Activated CD4-positive, alpha-beta T cell treated with anti-CD3 and anti-CD28 coated beads, Interleukin-2, Interleukin-4, amounts not matched to agents 100 ng/mL and 50 ng/mL, durations not matched to agents 16 hours and 8 hours (primary cell): ENCODE data around the gene IQSEC1.

Experiments used
- DNase-seq: peaks from one replicate; pipeline ENCODE4 v3.0.0-alpha.2; 2020; ENCODE audit warnings: low spot score

The IQSEC1 gene

DNA sequence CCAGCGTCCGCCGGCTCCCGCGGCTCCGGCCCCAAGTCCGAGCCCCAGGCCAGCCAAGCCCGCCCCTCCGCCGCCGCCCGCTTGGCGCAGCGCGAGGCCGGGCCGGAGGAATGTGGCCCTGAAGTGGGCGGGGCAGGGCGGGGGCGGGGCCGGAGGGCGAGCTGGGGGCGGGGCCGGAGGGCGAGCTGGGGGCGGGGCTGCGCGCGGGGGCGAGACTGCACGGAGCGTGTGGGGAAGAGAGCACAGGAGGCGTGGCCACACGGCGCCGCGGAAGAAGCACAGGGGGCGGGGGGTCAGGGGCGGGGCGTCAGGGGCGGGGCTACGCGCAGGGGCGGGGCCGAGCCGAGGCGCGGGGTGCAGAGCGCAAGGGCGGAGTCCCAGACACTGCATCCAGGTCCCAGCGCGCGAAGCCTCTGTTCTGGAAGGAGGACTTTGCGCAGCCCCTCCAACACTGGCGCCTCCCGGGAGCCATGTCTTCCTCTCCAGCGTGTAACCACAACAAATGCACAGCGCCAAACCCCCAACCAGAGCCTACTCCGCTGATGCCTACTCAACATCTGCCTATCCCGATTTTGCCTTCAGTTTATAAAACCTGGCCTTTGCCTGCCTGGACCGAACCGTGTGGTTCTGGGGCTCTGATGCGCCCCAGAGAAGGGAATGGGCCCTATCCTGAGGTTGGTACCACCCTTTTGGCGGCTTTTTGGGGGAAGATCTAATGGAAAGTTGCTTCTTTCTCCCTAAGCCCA is 105.5 kb downstream of the IQSEC1 start:
- peak; percentile 90 for DNase-seq

DNA sequence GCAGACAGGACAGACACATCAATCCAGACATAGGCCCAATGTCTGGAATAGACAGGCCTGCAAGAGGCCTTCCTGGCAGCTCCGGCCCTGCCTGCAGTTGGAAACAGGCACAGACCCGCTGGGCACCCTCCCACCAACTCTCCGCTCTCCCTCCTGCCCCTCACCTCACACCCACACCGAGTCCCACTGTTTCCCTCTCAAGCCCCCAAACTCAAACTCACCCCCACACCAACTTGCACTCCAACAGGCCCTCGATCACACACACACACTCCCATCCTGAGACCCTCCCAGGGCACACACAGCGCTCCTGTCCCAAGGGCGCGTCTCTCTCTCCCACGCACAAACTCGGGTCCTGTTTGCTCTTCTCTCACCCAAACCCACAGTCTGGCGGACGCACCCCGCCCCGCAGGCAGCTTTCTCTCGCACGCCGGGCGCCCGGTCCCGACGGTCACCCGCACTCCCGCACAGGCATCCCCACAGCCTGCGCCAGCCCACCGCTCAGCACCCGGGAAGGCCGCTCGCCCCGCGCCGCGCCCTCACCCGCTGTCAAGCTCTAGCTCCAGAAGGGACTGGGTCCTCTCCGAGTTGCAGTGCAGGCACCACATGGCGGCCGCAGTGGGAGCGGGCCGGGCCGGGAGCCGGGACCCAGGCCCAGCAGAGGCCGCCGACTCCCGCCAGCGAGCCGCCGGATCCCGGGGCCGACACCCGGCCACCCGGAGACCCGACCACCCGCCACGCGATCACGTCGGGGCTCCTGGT is 106.2 kb downstream of the IQSEC1 start:
- DNase-seq: no peak

DNA sequence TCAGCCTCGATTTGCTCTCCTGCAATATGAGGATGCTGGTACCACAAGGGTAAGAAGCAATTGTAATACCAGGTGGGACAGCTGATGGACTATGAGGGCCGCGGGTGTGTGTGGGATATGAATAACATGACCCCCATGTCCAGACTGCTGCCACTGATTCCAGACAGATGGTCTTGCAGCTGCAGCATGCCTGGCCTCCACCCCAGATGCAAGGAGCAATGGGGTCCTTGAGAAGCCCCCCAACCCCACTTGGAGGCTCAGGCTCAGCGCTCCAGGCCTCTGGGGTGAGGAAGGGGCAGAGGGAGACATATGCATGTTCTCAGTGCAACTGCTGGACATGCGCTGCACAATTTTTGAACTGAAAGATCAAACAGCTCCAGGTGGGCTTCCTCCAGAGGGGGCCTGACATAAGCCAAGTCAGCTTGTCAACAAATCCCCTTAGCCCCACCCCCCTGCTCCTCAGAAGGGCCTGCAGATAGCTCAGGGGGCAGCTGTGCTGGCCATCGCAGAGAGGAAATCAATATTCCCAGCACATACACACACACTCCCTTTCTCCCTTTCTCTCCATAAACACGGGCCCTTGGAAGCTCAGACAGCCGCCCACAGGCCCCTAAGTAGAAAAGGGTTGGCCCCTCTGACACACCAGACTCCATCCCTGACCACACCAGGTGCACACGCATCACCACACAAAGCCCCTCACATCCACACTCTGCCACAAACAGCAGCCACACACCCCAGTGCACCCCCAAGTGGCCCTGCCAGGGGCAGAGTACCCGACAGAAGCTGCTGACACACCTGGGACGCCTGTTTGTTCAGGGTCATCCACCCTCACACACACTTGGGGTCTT is 107.0 kb downstream of the IQSEC1 start:
- DNase-seq: no peak

DNA sequence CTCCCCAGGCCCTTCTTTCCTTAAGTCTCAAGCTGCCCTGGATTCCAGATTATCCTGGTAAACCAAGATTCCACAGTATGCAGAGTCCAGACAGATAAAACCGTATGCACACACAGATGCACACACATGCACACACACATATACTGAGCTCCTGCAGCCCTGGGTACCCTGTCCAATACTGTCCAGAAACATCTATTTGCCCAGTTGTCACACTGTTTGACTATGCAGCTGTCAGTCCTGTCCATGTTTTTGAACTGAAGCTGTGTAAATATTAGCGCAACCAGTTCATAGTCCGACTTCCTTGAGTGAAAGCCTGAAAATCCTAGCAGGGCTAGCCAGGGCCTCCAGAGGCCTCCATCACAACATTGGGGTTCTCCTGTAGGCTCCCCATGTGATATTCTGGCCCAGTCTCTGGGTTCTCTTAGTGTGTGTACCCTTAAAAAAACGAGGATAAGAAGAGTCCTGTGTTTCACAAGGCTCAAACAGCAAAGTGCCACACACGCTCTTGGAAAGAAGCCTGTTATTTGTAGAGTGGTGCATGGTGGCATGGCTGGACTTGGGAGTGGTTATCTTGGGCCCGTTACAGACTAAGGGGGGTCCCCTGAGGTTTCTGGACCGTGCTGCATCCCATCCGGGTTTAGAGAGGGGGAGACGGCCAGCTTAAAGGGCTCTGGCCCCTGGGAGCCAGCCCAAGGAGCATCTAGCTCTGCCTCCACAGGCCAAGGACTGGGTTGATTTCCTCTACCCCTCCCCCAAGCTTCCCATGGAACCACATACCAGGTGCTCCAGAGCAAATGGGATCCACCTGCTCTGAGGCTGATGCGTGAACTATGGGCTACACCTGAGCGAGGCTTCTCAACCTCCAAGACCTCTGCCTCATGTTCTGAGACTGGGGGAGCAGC is 108.3 kb downstream of the IQSEC1 start:
- DNase-seq: no peak

DNA sequence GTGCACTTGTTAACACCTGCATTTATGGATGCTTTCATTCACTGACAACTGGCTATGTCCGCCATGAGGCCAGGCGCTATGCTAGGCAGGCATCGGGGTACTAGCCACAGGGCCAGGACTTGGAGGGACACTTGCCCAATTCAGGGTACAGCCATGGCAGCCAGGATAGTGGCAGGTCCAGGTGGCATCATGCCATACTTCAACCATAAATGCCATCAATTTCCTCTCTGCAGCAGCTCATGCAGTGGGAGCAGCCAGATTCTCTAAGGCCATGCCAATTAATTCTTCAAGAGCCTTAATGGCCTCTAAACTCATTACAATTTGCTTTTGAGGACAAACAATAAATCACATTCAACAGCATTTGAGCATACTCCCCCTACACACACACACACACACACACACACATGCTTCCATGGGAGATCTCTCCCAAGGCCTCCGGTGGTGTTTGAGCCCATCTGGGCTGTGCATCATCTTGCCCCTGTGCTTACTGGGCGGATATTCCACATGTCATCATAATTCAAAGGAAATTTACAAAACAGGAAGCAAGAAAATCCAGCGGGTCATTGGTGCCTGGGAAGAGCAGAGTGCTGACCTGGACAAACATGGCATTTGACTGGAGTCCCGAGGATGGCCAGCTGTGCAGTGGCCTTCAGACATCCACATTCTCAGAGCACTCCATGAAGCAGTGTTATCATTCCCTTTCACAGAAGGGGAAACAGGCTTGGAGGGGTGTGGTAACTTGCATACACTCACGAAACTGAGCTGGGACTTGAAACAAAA is 109.1 kb downstream of the IQSEC1 start:
- no peak for DNase-seq

DNA sequence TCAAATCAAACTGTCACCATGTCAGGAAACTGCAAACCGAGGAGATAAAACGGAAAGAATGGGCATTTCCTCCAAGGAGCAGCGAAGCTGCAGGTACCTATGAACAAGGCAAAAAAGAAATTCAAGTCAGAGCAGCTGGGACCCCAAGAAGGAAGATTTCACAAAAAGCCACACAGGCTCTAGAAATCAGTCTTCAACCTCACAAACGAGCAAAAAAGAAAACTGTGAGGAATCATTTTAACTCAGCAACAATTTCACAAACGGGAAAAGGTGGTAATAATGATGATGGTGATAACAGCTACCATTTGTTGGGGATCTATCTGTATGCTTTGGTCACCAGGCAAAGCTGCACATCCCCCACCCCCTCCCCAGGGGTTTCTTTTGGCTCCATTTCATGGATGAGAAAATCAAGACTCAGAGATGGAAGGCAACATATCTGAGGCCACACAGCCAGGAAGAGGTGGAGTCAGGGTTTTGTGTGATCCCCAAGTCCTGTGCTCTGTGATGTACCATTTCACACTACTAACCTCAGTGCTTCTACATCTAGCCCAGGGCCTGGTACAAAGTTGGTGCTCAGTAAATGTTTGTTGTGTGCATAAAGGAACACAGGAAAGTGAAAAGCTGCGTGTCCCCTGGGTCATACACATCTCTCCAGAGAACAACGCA is 109.9 kb downstream of the IQSEC1 start:
- peak; percentile 78 for DNase-seq

DNA sequence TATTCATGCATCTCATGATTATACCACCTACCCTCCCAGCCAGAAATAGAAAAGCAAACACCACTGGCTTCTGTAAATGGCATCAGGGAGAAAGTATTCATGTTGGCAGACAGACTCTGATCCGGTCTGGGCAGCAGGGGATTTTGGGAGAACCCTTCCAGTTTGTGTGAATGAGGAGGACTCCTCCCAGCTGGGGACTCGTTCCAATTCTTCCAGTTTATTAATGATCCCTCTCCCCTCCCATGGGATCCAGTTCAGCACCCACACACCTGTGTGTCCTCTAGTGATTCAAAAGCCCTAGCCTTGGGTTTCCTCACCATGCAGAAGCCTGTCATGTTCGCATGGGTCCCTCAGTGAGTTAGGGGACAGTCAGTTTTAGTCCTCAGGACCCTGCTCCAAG is 110.9 kb downstream of the IQSEC1 start:
- DNase-seq: no peak

DNA sequence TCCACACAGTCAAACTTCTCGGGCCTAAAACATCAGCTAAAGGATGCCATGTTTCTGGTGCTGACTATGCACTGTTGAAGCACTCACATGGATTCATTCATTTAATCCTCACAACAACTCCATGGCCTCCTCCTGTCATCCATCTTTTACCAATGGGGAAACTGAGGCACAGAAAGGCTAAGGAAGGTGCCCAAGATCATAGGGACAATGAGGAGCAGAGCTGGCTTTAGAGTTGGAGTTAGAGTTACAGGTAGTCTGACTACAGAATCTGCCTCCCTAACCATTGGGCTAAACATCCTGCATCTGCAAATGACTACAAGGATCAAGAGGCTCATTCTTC is 111.6 kb downstream of the IQSEC1 start:
- no peak for DNase-seq

DNA sequence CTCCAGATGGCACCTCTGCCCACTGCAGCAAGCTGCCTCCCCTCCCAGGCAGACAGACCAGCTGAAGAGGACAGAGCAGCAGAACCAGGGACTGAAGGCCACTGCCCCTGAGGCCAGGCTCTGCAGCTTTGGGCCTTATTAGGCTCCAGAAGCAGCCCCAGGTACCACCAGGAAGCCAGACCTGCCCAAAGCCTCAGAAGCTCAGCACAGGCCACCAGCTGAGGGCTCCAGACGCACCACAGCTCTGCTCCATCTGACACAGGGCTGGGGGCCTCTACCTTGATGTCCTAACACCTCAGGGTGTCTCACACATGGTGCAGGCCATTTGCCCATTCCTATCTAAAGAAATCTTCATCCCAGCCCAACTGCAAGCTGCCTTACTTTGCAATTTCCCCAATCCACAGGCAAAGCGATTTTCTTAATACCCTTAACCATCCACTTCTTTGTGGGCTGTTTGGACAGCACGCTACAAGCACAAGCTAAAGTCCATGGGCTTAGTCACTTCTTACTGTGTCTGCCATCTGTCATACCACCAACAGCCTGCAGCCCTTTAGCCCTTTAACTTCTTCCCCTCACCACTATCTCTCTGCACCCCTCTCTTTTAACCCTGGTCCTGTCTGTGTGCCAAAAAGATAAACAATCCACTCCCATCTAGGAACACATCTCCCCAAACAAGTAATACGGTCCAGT is 112.1 kb downstream of the IQSEC1 start:
- DNase-seq: no peak

DNA sequence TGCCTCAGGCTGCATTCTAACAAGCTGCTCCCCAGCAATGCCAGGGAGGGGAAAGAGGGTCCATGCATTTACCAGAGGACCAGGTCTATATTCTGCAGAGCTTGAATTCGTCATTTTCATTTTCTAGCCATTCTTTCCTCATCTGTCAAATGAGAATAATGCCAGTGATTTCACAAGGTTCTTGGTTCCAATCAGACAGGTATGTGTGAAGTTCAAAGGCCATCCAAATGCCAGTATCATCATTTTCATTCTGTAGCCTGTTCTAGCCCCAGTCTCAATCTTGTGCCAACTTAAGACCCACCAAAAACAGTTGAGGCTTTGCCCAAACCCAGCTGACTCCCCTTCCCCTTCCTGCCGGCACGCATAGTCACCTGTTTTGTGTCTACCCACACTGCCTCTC is 112.7 kb downstream of the IQSEC1 start:
- DNase-seq: no peak

DNA sequence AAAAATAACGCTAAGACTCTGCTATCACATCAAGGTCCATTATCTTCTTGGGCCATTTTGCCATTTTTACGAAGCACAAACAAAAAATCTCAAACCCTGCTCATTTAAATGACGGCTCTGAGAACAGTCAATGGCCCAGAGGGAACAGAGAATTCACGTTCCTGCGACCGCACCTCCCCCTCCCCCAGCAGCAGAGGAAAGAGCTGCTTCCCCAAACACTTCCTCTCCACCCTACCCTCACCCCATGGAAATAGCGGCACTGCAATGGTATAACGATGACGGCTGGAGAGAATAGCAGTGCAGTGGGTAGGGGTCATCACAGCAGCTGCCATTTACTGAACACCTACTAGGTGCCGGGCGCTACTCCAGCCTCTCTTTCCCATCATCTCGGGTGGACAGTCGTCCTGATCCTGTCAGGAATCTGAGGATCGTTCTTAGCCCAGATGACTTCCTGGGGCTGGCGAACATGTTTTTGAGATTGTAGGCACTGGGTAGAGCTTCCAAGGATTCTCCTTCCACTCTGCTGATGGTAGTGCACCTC is 113.3 kb downstream of the IQSEC1 start:
- DNase-seq: no peak

DNA sequence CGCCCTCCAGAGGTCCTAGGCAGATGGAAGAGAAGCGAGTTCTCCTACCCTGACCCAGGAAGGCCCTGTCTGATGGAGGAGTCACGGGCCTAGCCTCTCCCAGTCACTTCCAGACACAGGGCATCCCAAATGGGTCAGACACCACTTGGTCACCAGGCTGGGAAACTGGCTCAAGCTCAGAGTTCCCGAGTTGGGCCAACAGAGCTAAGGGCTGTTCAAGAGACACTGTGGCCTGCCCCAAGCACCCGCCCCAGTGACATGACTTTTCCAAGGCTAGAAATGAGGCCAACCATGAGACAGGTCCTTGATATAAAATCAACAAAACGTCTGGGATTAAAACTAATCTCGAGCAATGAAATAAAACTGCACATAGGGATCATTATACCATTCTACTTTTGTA is 113.8 kb downstream of the IQSEC1 start:
- no peak for DNase-seq

DNA sequence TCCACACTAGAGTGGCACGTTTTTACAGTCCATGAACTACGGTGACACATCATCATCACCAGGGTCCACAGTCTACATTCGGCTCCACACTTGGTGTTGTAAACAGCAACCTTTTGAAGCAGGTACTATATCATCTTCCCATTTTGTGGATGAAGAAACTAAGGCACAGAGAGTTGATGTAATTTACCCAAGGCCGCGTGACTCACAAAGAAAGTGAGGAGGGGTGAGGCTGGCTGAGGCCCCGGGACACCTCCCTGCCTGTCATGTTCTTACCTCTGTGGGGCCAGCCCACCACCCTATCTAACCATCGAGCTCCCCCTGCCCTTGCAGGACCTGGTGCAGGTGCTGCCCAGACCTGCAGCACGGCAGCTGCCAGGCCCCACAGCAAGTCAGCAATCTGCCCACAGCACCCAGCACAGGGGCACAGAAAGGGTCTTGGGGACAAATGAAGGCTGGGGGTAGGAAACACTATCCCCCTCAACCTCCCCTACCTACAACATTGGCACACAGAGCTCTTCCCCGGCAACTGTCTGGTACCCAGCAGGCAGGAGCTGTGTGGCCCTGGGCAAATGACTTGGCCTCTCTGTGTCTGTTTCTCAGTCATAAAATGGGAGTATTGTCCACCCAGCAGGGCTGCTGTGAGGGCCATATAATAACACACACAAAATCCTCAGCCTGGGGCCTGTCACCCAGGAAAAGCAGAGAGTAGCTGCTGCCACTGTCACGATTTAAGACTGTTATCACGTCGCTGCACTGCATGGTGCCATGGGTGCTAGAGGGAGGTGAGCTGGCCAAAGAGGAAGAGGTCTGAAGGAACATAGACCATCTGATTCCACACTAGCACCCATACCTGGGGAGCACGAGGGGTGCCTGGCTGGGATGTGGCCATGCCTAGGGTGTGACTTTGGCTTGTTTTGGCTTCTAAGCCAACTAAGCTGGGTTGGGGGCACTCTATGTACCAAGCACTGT is 115.1 kb downstream of the IQSEC1 start:
- DNase-seq: no peak

DNA sequence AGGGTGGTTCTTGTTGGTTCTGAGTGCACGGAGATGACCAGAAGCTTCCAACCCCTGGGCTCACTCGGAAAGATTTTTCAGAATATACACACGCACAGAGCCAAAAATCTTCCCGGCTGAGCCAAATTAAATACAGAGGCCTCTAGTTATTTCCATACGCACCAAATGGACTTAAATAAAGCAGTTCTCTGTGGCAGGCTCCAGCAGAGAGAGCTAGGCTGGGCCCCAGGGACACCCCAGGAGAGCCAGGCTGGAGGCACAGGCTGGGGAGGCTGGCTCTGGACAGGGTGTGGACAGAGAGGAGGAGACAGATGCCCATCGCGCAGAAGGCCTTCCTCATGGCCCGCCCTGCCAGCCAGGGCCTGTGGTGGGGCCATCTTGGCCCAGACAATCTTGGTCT is 115.9 kb downstream of the IQSEC1 start:
- DNase-seq: no peak

DNA sequence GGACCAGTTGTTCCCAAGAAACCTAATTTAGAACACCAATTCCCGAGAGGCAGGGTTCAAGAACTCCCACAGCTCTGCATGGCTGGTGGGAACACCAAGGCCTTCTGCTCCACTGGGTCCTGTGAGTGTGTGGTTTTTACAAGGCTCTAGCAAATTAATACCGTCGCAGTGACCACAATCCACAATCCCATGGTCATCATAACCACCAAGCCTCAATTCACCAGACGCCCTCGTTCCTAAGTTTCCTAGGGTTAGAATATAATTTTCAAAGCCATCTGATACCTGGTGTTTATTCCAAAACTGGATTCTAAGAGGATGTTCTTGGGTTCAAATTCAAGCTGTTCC is 116.9 kb downstream of the IQSEC1 start:
- no peak for DNase-seq

DNA sequence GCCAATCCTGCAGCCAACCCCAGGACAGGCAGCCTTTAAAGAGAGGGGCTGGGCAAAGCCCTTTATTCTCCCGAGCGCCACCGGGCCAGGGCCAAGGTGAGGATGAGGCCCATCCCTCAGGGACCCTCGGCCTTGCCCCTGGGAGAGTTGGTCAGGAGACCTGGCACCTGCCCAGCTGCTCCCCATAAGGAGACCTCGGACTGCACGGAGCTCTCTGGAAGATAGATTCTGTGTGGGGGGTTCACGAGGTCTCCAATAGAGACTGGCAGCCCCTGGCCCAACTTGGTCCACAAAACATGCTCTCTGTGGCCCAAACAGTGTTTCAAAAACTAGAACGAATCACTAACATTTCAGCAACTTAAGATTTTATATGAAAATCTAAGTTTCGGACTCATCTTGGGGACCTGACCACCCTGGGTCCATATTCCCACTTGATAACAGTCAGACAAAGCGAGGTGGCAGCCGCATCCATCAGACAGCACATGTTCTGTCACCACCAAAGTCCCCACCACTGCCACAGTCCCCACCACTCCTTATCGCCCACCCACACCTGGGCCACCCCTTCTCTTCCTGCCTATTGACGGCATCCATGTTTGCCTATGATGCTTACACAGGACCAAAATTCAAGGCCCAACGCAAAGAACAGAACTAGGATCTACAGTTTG is 117.4 kb downstream of the IQSEC1 start:
- no peak for DNase-seq

DNA sequence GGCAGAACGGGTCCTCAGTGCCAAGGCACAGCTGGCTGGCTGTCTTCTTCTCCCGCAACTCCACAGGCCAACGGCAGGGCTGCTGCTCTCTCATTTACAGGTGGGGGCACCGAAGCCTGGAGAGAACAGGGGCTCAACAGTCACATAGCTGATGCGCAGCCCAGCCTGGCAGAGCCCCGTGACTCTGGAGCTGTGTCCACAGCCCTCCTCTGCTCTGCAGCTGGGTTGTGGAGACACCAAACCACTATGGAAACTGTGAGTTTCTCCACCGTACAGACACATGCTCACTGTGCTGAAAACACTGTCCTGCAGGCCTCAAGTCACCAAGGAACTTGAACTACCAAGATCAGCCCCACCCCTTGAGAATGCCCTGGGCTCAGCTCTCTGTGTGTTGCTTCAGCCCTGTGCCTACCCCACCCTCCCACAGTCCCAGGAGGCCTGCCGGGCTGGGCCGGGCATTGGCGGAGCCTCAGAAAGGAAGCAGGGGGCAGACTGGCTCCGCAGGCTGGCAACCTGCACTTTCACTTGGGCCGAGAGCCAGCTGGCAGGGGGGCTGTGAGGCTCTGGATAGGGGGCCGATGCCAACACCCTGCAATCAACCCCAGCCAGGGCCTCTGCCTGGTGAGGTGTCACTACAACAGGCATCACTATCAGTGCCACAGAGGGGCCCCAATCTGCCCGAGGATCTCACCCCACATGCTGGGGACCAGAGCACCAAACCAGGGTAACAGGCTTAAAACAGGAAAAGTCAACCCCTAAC is 118.2 kb downstream of the IQSEC1 start:
- peak; percentile 19 for DNase-seq
